Adrenal gland (tissue), 5 donors: ENCODE measurements around the gene GRIA4.

Source experiments
- CTCF ChIP-seq, 6 experiments: fragments of 450-650 bp in 4 of 6; fragments of 200-600 bp in 2 of 6; sonication (generic) in 1 of 6; IDR thresholded peaks; 1 replicate in 5 of 6; 2 replicates in 1 of 6; pipeline versions ENCODE4 v1.5.1 to v1.8.0; 2016 to 2021; ENCODE audit warnings: antibody characterized with exemption in 6 of 6, mild to moderate bottlenecking in 2 of 6, moderate library complexity in 1 of 6
- POLR2A ChIP-seq, 2 donors: fragments of 450-650 bp; IDR thresholded peaks; one replicate each; pipeline ENCODE4 v1.6.1; 2017; ENCODE audit warnings: antibody characterized with exemption in 2 of 2, mild to moderate bottlenecking in 2 of 2, moderate library complexity in 1 of 2
- donor health status: DM: no; HTN: no; CAD: no.

- TF ChIP-seq CTCF (IDR thresholded peaks at IDR 0.05) (no peak), POLR2A (IDR thresholded peaks at IDR 0.05) (no peak)
These were observed 190.0 kb downstream of the GRIA4 start for GRCh38 chr11:105799728-105800462.
